ENCODE data around the gene CPLX1.

CPLX1 gene

DNA sequence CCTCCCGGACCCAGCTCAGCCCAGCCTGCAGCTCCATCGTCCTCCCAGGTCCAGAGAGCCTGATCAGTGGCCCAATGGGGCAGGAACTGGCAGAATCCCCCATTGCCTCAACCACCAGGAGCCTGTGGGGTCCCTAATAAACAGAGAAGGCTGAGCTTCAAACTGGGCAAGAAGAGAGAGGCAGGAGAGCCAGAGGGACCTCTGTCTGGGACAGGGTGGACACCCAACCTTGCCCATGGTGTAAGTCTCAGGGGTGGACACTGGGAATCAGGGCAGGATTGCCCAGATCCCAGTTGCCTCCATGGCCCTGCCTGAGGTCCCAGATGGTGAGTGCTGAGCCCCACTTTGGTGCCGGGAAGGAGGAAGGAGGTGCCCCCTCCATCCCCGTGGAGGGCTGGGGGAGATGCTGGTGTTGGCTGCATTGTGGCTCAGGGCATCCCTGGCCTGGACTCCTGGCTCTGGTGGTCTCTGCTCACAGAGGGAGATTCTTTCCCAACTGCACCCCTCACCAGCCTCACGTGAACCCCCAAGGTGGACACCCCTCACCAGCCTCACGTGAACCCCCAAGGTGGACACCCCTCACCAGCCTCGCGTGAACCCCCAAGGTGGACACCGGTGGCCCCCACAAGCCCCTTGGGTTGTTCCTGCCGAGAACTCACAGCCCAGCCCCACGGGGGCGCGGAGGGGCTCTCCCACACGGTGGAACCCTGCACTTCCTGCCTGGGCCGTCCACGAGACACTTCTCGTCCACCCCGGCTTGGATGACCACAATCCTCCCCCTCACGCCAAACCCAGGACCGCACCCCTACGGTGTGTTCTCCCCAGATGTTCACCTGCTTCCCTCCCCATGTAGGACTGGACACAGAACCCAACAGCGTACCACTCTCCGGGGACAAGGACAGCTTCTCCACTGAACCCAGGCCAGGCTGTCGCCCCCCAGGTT, 5.4 kb downstream of the CPLX1 start:
- no peak overlapping the region for H3K9ac ChIP-seq
- H3K4me3 ChIP-seq (ENCODE audit: low read depth, low read length), result no peak overlapping the region
- H3K4me2 ChIP-seq (ENCODE audit: low read length), result no peak overlapping the region
- H3K27ac ChIP-seq, result no peak overlapping the region
- TF ChIP-seq, protein P1, sequence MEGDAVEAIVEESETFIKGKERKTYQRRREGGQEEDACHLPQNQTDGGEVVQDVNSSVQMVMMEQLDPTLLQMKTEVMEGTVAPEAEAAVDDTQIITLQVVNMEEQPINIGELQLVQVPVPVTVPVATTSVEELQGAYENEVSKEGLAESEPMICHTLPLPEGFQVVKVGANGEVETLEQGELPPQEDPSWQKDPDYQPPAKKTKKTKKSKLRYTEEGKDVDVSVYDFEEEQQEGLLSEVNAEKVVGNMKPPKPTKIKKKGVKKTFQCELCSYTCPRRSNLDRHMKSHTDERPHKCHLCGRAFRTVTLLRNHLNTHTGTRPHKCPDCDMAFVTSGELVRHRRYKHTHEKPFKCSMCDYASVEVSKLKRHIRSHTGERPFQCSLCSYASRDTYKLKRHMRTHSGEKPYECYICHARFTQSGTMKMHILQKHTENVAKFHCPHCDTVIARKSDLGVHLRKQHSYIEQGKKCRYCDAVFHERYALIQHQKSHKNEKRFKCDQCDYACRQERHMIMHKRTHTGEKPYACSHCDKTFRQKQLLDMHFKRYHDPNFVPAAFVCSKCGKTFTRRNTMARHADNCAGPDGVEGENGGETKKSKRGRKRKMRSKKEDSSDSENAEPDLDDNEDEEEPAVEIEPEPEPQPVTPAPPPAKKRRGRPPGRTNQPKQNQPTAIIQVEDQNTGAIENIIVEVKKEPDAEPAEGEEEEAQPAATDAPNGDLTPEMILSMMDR (IDR thresholded peaks at IDR 0.05), result no peak
- H3K27me3 ChIP-seq (ENCODE audit: control insufficient read depth, insufficient read depth, low read length), result no peaks in the 10 kb centered on the region
- H2AFZ ChIP-seq, result no peak overlapping the region
- H3K4me1 ChIP-seq, result no peaks in the 10 kb centered on the region
- H3K36me3 ChIP-seq (ENCODE audit: control insufficient read depth, insufficient read depth, low read length), result no peaks in the 10 kb centered on the region
- H3K79me2 ChIP-seq, result no peaks in the 10 kb centered on the region
- H3K9me3 ChIP-seq (ENCODE audit: control insufficient read depth, low read length), result no peaks in the 10 kb centered on the region

DNA sequence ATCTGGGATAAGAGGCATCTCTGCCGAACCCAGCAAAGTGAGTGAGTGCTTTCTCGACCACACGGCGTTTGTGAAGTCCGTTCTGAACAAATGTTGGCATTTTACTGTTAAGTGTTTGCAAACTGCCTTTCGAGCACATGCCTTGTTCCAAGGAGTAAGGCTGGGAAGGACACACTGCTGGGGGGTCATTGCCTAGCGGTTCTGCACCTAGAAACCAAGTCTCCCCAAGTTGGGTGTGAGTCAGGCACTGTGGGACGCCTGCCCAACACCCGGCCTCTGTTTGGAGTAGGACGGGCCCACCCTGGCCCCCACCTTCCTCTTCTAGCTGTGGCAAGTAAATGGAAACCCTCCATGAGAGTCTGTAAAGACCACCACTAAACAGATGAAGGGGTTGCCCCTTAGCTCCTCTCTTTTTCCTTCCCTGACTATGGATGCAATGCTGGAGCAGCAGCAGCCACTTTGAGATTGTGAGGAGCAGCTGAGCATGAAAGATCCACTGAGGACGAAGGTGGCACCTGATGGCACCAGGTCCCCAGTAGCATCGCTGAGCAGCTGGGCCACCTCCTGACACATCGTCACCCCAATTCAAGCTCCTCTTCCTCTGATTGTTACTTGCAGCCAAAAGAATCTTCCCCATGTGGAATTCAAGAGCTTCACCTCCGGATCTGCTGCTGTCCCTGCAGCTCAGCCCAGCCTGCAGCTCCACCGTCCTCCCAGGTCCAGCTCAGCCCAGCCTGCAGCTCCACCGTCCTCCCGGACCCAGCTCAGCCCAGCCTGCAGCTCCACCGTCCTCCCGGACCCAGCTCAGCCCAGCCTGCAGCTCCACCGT, 6.3 kb downstream of the CPLX1 start:
- no peak overlapping the region for H2AFZ ChIP-seq
- H3K4me2 ChIP-seq (ENCODE audit: low read length), result no peak overlapping the region
- no peaks in the 10 kb centered on the region for H3K27me3 ChIP-seq (ENCODE audit: control insufficient read depth, insufficient read depth, low read length)
- H3K4me3 ChIP-seq (ENCODE audit: low read depth, low read length), result no peak overlapping the region
- TF ChIP-seq, protein P1 (IDR thresholded peaks at IDR 0.05), result no peak
- H3K36me3 ChIP-seq (ENCODE audit: control insufficient read depth, insufficient read depth, low read length), result no peaks in the 10 kb centered on the region
- H3K79me2 ChIP-seq, result no peaks in the 10 kb centered on the region
- no peak overlapping the region for H3K9ac ChIP-seq
- H3K9me3 ChIP-seq (ENCODE audit: control insufficient read depth, low read length), result no peaks in the 10 kb centered on the region
- no peaks in the 10 kb centered on the region for H3K4me1 ChIP-seq
- H3K27ac ChIP-seq, result no peak overlapping the region

DNA sequence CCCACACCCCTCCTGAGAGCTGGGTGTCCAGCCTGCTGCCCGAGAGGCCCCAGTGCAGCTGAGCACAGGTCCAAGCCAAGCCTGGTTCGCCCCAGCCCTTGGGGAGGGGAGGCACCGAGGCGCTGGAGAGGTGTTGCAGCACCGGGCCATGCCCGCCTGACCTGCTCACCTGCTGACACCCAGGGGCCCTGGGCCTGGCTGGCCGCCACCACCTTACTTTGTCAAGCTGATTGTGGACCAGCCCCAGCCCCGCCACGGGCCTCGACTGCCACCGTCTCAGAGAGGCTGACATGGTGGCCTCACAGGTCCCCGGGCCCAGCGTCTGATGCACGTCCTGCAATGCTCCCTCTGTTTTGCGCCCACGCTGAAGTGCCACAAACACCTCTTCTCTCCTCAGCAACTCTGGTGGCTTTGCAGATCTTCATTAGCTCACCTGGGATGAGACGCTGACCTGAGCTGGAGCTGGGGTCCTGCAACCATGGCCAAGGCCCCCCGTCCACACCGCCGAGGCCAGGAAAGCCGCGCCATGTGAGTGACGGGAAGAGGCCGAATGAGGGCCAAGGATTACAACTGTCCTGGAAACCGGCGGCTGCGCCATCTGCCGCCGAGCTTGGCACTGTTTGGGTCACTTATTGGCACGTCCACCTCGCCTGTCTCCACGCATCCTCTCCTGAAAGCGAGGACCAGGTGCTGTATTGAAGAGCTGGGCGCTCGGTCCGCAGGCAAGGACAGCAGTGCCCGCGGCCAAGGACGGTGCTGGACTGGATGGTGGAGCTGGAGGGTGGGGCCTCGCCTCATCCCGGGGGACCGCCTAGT, 7.6 kb downstream of the CPLX1 start:
- H2AFZ ChIP-seq, result no peak overlapping the region
- TF ChIP-seq, protein P1 (IDR thresholded peaks at IDR 0.05), result no peak
- no peak overlapping the region for H3K27ac ChIP-seq
- no peaks in the 10 kb centered on the region for H3K36me3 ChIP-seq (ENCODE audit: control insufficient read depth, insufficient read depth, low read length)
- no peaks in the 10 kb centered on the region for H3K9me3 ChIP-seq (ENCODE audit: control insufficient read depth, low read length)
- no peak overlapping the region for H3K9ac ChIP-seq
- H3K4me3 ChIP-seq (ENCODE audit: low read depth, low read length), result no peak overlapping the region
- H3K4me1 ChIP-seq, result no peaks in the 10 kb centered on the region
- no peak overlapping the region for H3K4me2 ChIP-seq (ENCODE audit: low read length)
- H3K27me3 ChIP-seq (ENCODE audit: control insufficient read depth, insufficient read depth, low read length), result no peaks in the 10 kb centered on the region
- no peaks in the 10 kb centered on the region for H3K79me2 ChIP-seq

DNA sequence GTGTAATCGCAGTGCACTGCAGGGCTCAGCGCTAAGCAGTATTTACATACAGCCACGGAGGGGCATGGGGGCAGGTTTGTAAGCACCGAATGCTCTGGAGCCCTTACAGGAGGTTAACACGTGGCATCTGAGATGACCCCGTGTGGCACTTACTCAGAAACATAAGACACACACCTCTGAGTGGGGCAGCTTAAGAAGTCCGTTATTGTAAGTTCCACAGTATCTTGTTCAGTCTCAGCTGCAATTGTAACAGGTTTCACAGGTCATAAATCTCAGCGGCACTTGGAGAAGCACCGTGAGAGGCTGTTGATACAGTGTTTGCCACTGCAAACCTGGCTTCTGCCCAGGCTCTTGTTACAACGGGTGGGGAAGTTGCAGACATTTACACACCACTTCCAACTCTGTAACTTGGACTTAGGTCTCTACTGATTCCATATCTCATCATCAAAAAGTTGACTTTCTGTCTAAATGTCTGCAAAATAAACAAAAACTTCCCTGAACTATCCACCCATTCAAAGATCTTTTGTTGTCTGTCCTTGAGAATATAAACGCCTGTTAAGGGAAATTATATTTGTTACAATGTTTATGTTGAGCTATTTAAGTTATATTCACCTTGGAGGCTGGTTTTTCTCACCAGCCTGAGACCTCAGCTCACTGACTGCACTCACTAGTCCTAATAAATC, 10.3 kb downstream of the CPLX1 start:
- Histone ChIP-seq H3K9me3 (ENCODE audit: control insufficient read depth, low read length) (no peaks in the 10 kb centered on the region), H3K4me3 (ENCODE audit: low read depth, low read length) (no peak overlapping the region), H2AFZ (no peak overlapping the region), H3K36me3 (ENCODE audit: control insufficient read depth, insufficient read depth, low read length) (no peaks in the 10 kb centered on the region), H3K4me1 (no peaks in the 10 kb centered on the region), H3K4me2 (ENCODE audit: low read length) (no peak overlapping the region), H3K27me3 (ENCODE audit: control insufficient read depth, insufficient read depth, low read length) (no peaks in the 10 kb centered on the region), H3K9ac (no peak overlapping the region), H3K79me2 (no peaks in the 10 kb centered on the region), H3K27ac (no peak overlapping the region)
- TF ChIP-seq, protein P1 (IDR thresholded peaks at IDR 0.05), result no peak
